K562 (cell line): ENCODE measurements around the gene WDPCP. TPM values are rescaled to one million over a fixed set of nuclear protein-coding genes. Genes with fewer than 3 reads are reported as not detected.

Experiments
- ATAC-seq: fragments of 200-7000 bp; cut with Tn5 transposase; 3 replicates; pipeline ENCODE4 v1.9.1; 2020; ENCODE audit warnings: moderate library complexity
- BruUV-seq: library from RNA; stranded (reverse); fragments of 400-500 nt; replicated peaks from 2 replicates; lab custom pipeline; 2021; lab: Mats Ljungman, UMichigan
- CTCF ChIA-PET: fragments of 300-600 bp; formaldehyde crosslinking; extraction: SDS; loops from one replicate; lab custom pipeline; 2021; ENCODE audit warnings: low intra/inter-chr PET ratio; lab: Yijun Ruan, JAX
- POLR2A ChIA-PET: fragments of 300-600, 350-650 bp; sonication (Branson Sonifier 250); formaldehyde crosslinking; extraction: SDS; loops from one replicate; lab custom pipeline; 2021; ENCODE audit warnings: antibody characterized with exemption, inconsistent platforms; lab: Yijun Ruan, JAX
- DNase-seq, 4 experiments: peaks; one replicate each; pipeline versions ENCODE4 v3.0.0 to v3.0.0-alpha.2; 2011 to 2018; ENCODE audit warnings: low spot score in 3 of 4, mixed read lengths in 3 of 4; ENCODE audit errors: extremely low read depth in 1 of 4
- FAIRE-seq: peaks from 2 replicates; lab custom pipeline; 2011; peaks lifted over from hg19 to GRCh38; lab: Jason Lieb, UNC
- H2AFZ ChIP-seq: 2 replicates; pipeline ENCODE4 v1.6.0; 2011; ENCODE audit warnings: low read depth, low read length, control low read depth, inconsistent platforms
- H3K27ac ChIP-seq: fragments of 200-600 bp; 3 replicates; pipeline ENCODE4 v1.8.0; 2011; ENCODE audit warnings: low read depth, mild to moderate bottlenecking, control low read depth, inconsistent platforms, low read length, moderate library complexity, mixed read lengths; ENCODE audit errors: extremely low read depth
- H3K27me3 ChIP-seq, 2 experiments: fragments of 300-600 bp in 1 of 2; 2 replicates in 1 of 2; 3 replicates in 1 of 2; pipeline versions ENCODE4 v1.6.0 to v1.8.0; 2011; ENCODE audit warnings: inconsistent platforms in 2 of 2, low read length in 2 of 2, mild to moderate bottlenecking in 1 of 2, mixed read lengths in 1 of 2, moderate library complexity in 1 of 2; ENCODE audit not compliant: control insufficient read depth in 2 of 2, insufficient read depth in 2 of 2
- H3K36me3 ChIP-seq: fragments of 300-600 bp; 3 replicates; pipeline ENCODE4 v1.8.0; 2011; ENCODE audit warnings: mild to moderate bottlenecking, low read length, inconsistent platforms; ENCODE audit not compliant: control insufficient read depth, insufficient read depth
- H3K4me1 ChIP-seq, 2 experiments: fragments of 200-600 bp in 1 of 2; replicated peaks in 1 of 2; 2 replicates in 1 of 2; 3 replicates in 1 of 2; pipeline versions ENCODE4 v1.5.1 to v1.8.0; 2011; ENCODE audit warnings: inconsistent platforms in 2 of 2, low read length in 2 of 2, mild to moderate bottlenecking in 1 of 2, mixed read lengths in 1 of 2, moderate library complexity in 1 of 2; ENCODE audit not compliant: control insufficient read depth in 2 of 2, insufficient read depth in 2 of 2
- H3K4me2 ChIP-seq: 2 replicates; pipeline ENCODE4 v1.6.1; 2011; ENCODE audit warnings: low read length, control low read depth, inconsistent platforms, mixed read lengths; ENCODE audit not compliant: insufficient read depth
- H3K4me3 ChIP-seq: fragments of 200-600 bp; sonication (generic), shearing (Covaris generic); 2 replicates; pipeline ENCODE4 v1.5.1; 2016; ENCODE audit warnings: control low read depth, inconsistent platforms
- H3K79me2 ChIP-seq: fragments of 200-600 bp; 3 replicates; pipeline ENCODE4 v1.8.0; 2011; ENCODE audit warnings: low read length, inconsistent platforms; ENCODE audit not compliant: control insufficient read depth, insufficient read depth
- H3K9ac ChIP-seq, 2 experiments: 2 replicates each; pipeline versions ENCODE4 v1.6.0 to v1.6.1; 2011; ENCODE audit warnings: low read depth in 2 of 2, low read length in 2 of 2, control low read depth in 1 of 2, inconsistent platforms in 1 of 2, mild to moderate bottlenecking in 1 of 2, mixed read lengths in 1 of 2; ENCODE audit not compliant: insufficient read depth in 1 of 2
- H3K9me1 ChIP-seq: one replicate; pipeline ENCODE4 v1.6.0; 2011; ENCODE audit warnings: inconsistent platforms, mild to moderate bottlenecking, low read length, moderate library complexity; ENCODE audit not compliant: control insufficient read depth, insufficient read depth
- H3K9me3 ChIP-seq: replicated peaks from 2 replicates; pipeline ENCODE4 v1.5.1; 2011; ENCODE audit warnings: low read depth, low read length, inconsistent platforms; ENCODE audit not compliant: control insufficient read depth, insufficient read depth
- H4K20me1 ChIP-seq: replicated peaks from 2 replicates; pipeline ENCODE4 v1.6.1; 2011; ENCODE audit warnings: low read length, inconsistent platforms, mixed read lengths; ENCODE audit not compliant: control insufficient read depth, insufficient read depth
- ATF3 ChIP-seq, 2 experiments: fragments of 450-650 bp in 1 of 2; sonication (generic) in 1 of 2; formaldehyde crosslinking in 1 of 2; IDR thresholded peaks in 1 of 2; conservative IDR thresholded peaks in 1 of 2; 2 replicates each; pipeline versions ENCODE4 v1.6.1 to v1.8.1; 2016 to 2023; ENCODE audit warnings: mild to moderate bottlenecking in 2 of 2, moderate library complexity in 2 of 2, inconsistent platforms in 1 of 2, missing genetic modification reagents in 1 of 2
- BACH1 ChIP-seq: fragments of 200-800 bp; sonication (Bioruptor generic); IDR thresholded peaks from 2 replicates; pipeline ENCODE4 v1.6.1; 2016; ENCODE audit warnings: missing genetic modification characterization, missing compliant biosample characterization
- BCOR ChIP-seq: fragments of 450-650 bp; IDR thresholded peaks from 2 replicates; pipeline ENCODE4 v1.6.1; 2016
- C11orf30 ChIP-seq: fragments of 450-650 bp; IDR thresholded peaks from 2 replicates; pipeline ENCODE4 v1.6.1; 2016; ENCODE audit warnings: low read depth, mild to moderate bottlenecking
- DACH1 ChIP-seq: fragments of 450-650 bp; IDR thresholded peaks from 2 replicates; pipeline ENCODE4 v1.6.1; 2018; ENCODE audit not compliant: partially characterized antibody
- FOSL1 ChIP-seq: fragments of 200-800 bp; sonication (Bioruptor generic); conservative IDR thresholded peaks from 2 replicates; pipeline ENCODE4 v1.6.1; 2016; ENCODE audit warnings: missing genetic modification characterization, missing compliant biosample characterization
- HMBOX1 ChIP-seq: sonication (generic); IDR thresholded peaks from 2 replicates; pipeline ENCODE4 v1.6.1; 2016
- HMG20A ChIP-seq: fragments of 450-650 bp; formaldehyde crosslinking; conservative IDR thresholded peaks from 2 replicates; pipeline ENCODE4 v1.4.0; 2020; ENCODE audit warnings: mild to moderate bottlenecking, mixed read lengths
- JUND ChIP-seq, 2 experiments: IDR thresholded peaks; 2 replicates in 1 of 2; 3 replicates in 1 of 2; pipeline ENCODE4 v1.6.1; 2011; ENCODE audit warnings: borderline replicate concordance in 2 of 2, low read depth in 2 of 2, low read length in 2 of 2, improper control_type of control experiment in 1 of 2, missing biosample characterization in 1 of 2, missing genetic modification characterization in 1 of 2, missing genetic modification reagents in 1 of 2
- MAFF ChIP-seq: IDR thresholded peaks from 2 replicates; pipeline ENCODE4 v1.6.1; 2012; ENCODE audit warnings: low read length, improper control_type of control experiment
- MAFG ChIP-seq: fragments of 450-650 bp; conservative IDR thresholded peaks from 2 replicates; pipeline ENCODE4 v1.6.1; 2016; ENCODE audit warnings: missing genetic modification characterization, missing compliant biosample characterization
- MAFK ChIP-seq: IDR thresholded peaks from 2 replicates; pipeline ENCODE4 v1.6.1; 2011; ENCODE audit warnings: low read length, improper control_type of control experiment
- MEF2A ChIP-seq: IDR thresholded peaks from 2 replicates; pipeline ENCODE4 v1.6.1; 2011; ENCODE audit warnings: low read depth, mild to moderate bottlenecking, low read length, moderate library complexity; ENCODE audit not compliant: control insufficient read depth
- NFE2 ChIP-seq: IDR thresholded peaks from 2 replicates; pipeline ENCODE4 v1.6.1; 2014; ENCODE audit warnings: antibody characterized with exemption, low read depth
- PTRF ChIP-seq: fragments of 450-650 bp; IDR thresholded peaks from 2 replicates; pipeline ENCODE4 v1.6.1; 2016; ENCODE audit warnings: mild to moderate bottlenecking, missing genetic modification characterization, missing compliant biosample characterization
- RBM22 ChIP-seq: fragments of 200-400 bp; formaldehyde crosslinking; IDR thresholded peaks from 2 replicates; pipeline ENCODE4 v1.6.1; 2018; ENCODE audit warnings: low read length, low read depth; ENCODE audit not compliant: poor library complexity, severe bottlenecking
- RNF2 ChIP-seq: sonication (generic); IDR thresholded peaks from 2 replicates; pipeline ENCODE4 v1.6.1; 2016
- SMAD1 ChIP-seq: fragments of 150-350 bp; IDR thresholded peaks from 2 replicates; pipeline ENCODE4 v1.6.1; 2014; ENCODE audit warnings: low read length, low read depth; ENCODE audit not compliant: partially characterized antibody
- SMARCA4 ChIP-seq: fragments of 450-650 bp; IDR thresholded peaks from 2 replicates; pipeline ENCODE4 v1.6.1; 2016
- SRSF1 ChIP-seq: fragments of 200-400 bp; formaldehyde crosslinking; IDR thresholded peaks from 2 replicates; pipeline ENCODE4 v1.6.1; 2017; ENCODE audit warnings: mild to moderate bottlenecking, low read depth, low read length, moderate library complexity
- TFAM ChIP-seq: fragments of 250-450 bp; sonication (Bioruptor Pico); conservative IDR thresholded peaks from 2 replicates; pipeline ENCODE4 v1.5.0; 2021; ENCODE audit warnings: mild to moderate bottlenecking, moderate library complexity
- ZKSCAN3 ChIP-seq: fragments of 250-450 bp; sonication (Bioruptor Pico); IDR thresholded peaks from 2 replicates; pipeline ENCODE4 v1.4.0; 2020
- ZNF174 ChIP-seq: fragments of 250-450 bp; sonication (Bioruptor Pico); IDR thresholded peaks from 2 replicates; pipeline ENCODE4 v1.4.0; 2020; ENCODE audit warnings: mild to moderate bottlenecking
- ZNF316 ChIP-seq: fragments of 450-650 bp; IDR thresholded peaks from 2 replicates; pipeline ENCODE4 v1.6.1; 2016
- ZNF589 ChIP-seq: fragments of 200-800 bp; sonication (Bioruptor generic); IDR thresholded peaks from 2 replicates; pipeline ENCODE4 v1.6.1; 2016; ENCODE audit warnings: low read depth, missing genetic modification characterization, missing compliant biosample characterization
- WGBS: fragments of 100-300 bp; shearing (Covaris generic); methylation state at CpG from one replicate; pipeline ENCODE4 v1.1.6; 2016; ENCODE audit warnings: low coverage, mixed read lengths; ENCODE audit not compliant: insufficient coverage; ENCODE audit errors: missing lambda C conversion rate; 5-methylcytosine and 5-hydroxymethylcytosine counted together
- in situ Hi-C: fragments of 300-500 bp; cut with MboI; formaldehyde crosslinking; loops from 4 replicates; pipeline ENCODE4 v1.15.0; 2018; ENCODE audit warnings: inconsistent platforms, mixed read lengths
- intact Hi-C: fragments of 100-400 bp; cut with micrococcal nuclease; formaldehyde crosslinking; loops from 2 replicates; pipeline ENCODE4 v1.14.2; 2022
- polyA plus RNA-seq, 8 experiments: library from polyadenylated mRNA; depleted of rRNA in 4 of 8; stranded (reverse) in 5 of 8; unstranded in 3 of 8; fragments of >200 nt; fragmentation: Nextera tagmentation in 2 of 8; fragmentation: Illumina TruSeq in 1 of 8; extraction: Ambion mirVana in 2 of 8; extraction: Trizol in 1 of 8; gene quantifications; 2 replicates each; pipeline versions ENCODE4 v1.2.1 to v1.2.3, GENCODE V29; 2011 to 2014; ENCODE audit warnings: inconsistent platforms in 1 of 8, missing spikeins in 1 of 8
- total RNA-seq, 7 experiments: library from RNA; depleted of rRNA in 6 of 7; stranded (reverse); fragments of >200 nt in 6 of 7; fragmentation: Illumina TruSeq in 2 of 7; extraction: Trizol in 2 of 7; gene quantifications; 2 replicates each; pipeline versions ENCODE4 v1.2.1 to v1.2.3, GENCODE V29; 2011 to 2021; ENCODE audit warnings: low replicate concordance in 1 of 7

The WDPCP gene
- total and polyA plus RNA-seq, 9 of the 15 experiments (the other 6 are each of a cell fraction or from before 2014, with no cell fraction given): 1.4 to 6.4 (median 5.5) TPM

GRCh38 chr2:63378589-63378988 is 209.7 kb downstream of the WDPCP start:
- no TSS peak for BruUV-seq
- Histone ChIP-seq H3K79me2 (no peaks in the 10 kb centered on the region), H3K9me1 (no peaks in the 10 kb centered on the region), H3K9ac (no peak overlapping the region), H3K9me3 (no peaks in the 10 kb centered on the region), H3K36me3 (no peaks in the 10 kb centered on the region), H3K27me3 (no peaks in the 10 kb centered on the region), H3K4me3 (no peak overlapping the region), H2AFZ (peak overlapping the region; percentile 63; the same call in 1 of the 2 replicates), H3K4me2 (no peak overlapping the region), H3K27ac (peak overlapping the region; percentile 48; the same call in 1 of the 3 replicates), H4K20me1 (no peaks in the 10 kb centered on the region), H3K4me1 (no peaks in the 10 kb centered on the region; a peak in 2 of 5 replicates)
- ChIA-PET CTCF (interaction anchor here (0.6 kb wide), 1 partner anchor 302 kb away, joined by 3 read pairs; no protein-coding TSS in a partner anchor), POLR2A (no interaction called here)
- DNase-seq (peak in 2 of 4 experiments; percentile 13 to 14), FAIRE-seq (peak; percentile 56), ATAC-seq (peak; percentile 49; the same call in 1 of the 3 replicates)
- in situ Hi-C loops (no loop called here), intact Hi-C loops (no loop called here)
- 6% methylated on average over 1 of the region's 1 CpG for WGBS
- TF ChIP-seq NFE2 (peak; percentile 47), SMAD1 (no peak), SRSF1 (no peak), SMARCA4 (0 out of 2 replicates have a peak, but pooled peaks have one; percentile 9), RBM22 (no peak), PTRF (tag) (no peak), ZNF174 (no peak), MEF2A (no peak), C11orf30 (peak; percentile 34; the same call in 1 of the 2 replicates), MAFF (peak; percentile 21; the same call in 1 of the 2 replicates), MAFG (tag) (peak; percentile 50), DACH1 (no peak), HMBOX1 (peak; percentile 95), ZKSCAN3 (CRISPR knock-in tag) (no peak), FOSL1 (tag) (peak; percentile 53), HMG20A (CRISPR knock-in tag) (no peak), TFAM (CRISPR knock-in tag) (no peak), ZNF316 (peak; percentile 16; the same call in 1 of the 2 replicates), ATF3 (IDR thresholded peaks at IDR 0.05) (peak; percentile 73), ATF3 (CRISPR knock-in tag; conservative IDR thresholded peaks at IDR 0.05) (no peak), BCOR (no peak), RNF2 (no peak), BACH1 (tag) (0 out of 2 replicates have a peak, but pooled peaks have one; percentile 39), MAFK (peak; percentile 42; the same call in 1 of the 2 replicates), ZNF589 (CRISPR knock-in tag) (no peak), JUND (IDR thresholded peaks at IDR 0.05; ENCODE audit: borderline replicate concordance, low read depth, low read length) (peak; percentile 67; the same call in 1 of the 2 replicates), JUND (tag; IDR thresholded peaks at IDR 0.05; ENCODE audit: borderline replicate concordance, low read depth, low read length) (peak; percentile 72)
